HepG2 (cell line): Measurements from ENCODE around the gene CAB39. TPM values are rescaled to one million over a fixed set of nuclear protein-coding genes. Genes with fewer than 3 reads are reported as not detected.

Experiments
- ATAC-seq: fragments of 200-7000 bp; cut with Tn5 transposase; 3 replicates; pipeline ENCODE4 v1.9.1; 2020; ENCODE audit warnings: mild to moderate bottlenecking, moderate library complexity
- BruUV-seq: library from RNA; stranded (reverse); fragments of 400-500 nt; replicated peaks from 2 replicates; lab custom pipeline; 2021; lab: Mats Ljungman, UMichigan
- CTCF ChIA-PET: fragments of 300-600 bp; formaldehyde crosslinking; extraction: SDS; loops from one replicate; lab custom pipeline; 2021; ENCODE audit warnings: low total read pairs, inconsistent platforms, low intra/inter-chr PET ratio; lab: Yijun Ruan, JAX
- POLR2A ChIA-PET: fragments of 350-600 bp; sonication (Branson Sonifier 250); formaldehyde crosslinking; loops from one replicate; lab custom pipeline; 2020; ENCODE audit warnings: antibody characterized with exemption, inconsistent platforms; lab: Yijun Ruan, JAX
- DNase-seq: peaks from one replicate; pipeline ENCODE4 v3.0.0-alpha.2; 2015; ENCODE audit warnings: low spot score
- FAIRE-seq: peaks from 3 replicates; lab custom pipeline; 2011; peaks lifted over from hg19 to GRCh38; lab: Jason Lieb, UNC
- H2AFZ ChIP-seq: one replicate; pipeline ENCODE4 v1.6.1; 2011; ENCODE audit warnings: low read length, inconsistent platforms
- H3K27ac ChIP-seq: fragments of 300-600 bp; 3 replicates; pipeline ENCODE4 v1.8.0; 2011; ENCODE audit warnings: mixed run types, mild to moderate bottlenecking, mixed read lengths, low read length, inconsistent platforms; ENCODE audit not compliant: insufficient read depth; ENCODE audit errors: extremely low read length
- H3K27me3 ChIP-seq, 2 experiments: fragments of 200-600 bp in 1 of 2; 2 replicates in 1 of 2; 3 replicates in 1 of 2; pipeline versions ENCODE4 v1.6.0 to v1.8.0; 2011; ENCODE audit warnings: low read length in 2 of 2, mild to moderate bottlenecking in 2 of 2, moderate library complexity in 2 of 2, inconsistent platforms in 1 of 2; ENCODE audit not compliant: insufficient read depth in 2 of 2, control insufficient read depth in 1 of 2
- H3K36me3 ChIP-seq, 2 experiments: fragments of 200-600 bp in 1 of 2; replicated peaks in 1 of 2; 2 replicates in 1 of 2; 3 replicates in 1 of 2; pipeline versions ENCODE4 v1.5.1 to v1.8.0; 2011; ENCODE audit warnings: low read length in 2 of 2, inconsistent platforms in 1 of 2; ENCODE audit not compliant: insufficient read depth in 2 of 2, control insufficient read depth in 1 of 2
- H3K4me1 ChIP-seq: 2 replicates; pipeline ENCODE4 v1.5.1; 2012; ENCODE audit warnings: low read length, inconsistent platforms; ENCODE audit not compliant: insufficient read depth
- H3K4me2 ChIP-seq: 2 replicates; pipeline ENCODE4 v1.6.0; 2011; ENCODE audit warnings: low read depth, low read length, inconsistent platforms
- H3K4me3 ChIP-seq, 3 experiments: fragments of 200-600 bp in 1 of 3; sonication (generic), shearing (Covaris generic) in 1 of 3; replicated peaks in 1 of 3; 2 replicates each; pipeline ENCODE4 v1.5.1; 2011 to 2016; ENCODE audit warnings: low read length in 3 of 3, inconsistent platforms in 2 of 3, low read depth in 2 of 3, mild to moderate bottlenecking in 2 of 3, control low read depth in 1 of 3, mixed read lengths in 1 of 3; ENCODE audit not compliant: insufficient read depth in 1 of 3
- H3K79me2 ChIP-seq: one replicate; pipeline ENCODE4 v1.6.1; 2011; ENCODE audit warnings: low read length, inconsistent platforms; ENCODE audit not compliant: insufficient read depth
- H3K9ac ChIP-seq: 2 replicates; pipeline ENCODE4 v1.6.0; 2011; ENCODE audit warnings: mild to moderate bottlenecking, low read depth, low read length, inconsistent platforms; ENCODE audit not compliant: insufficient read depth
- H3K9me3 ChIP-seq: 2 replicates; pipeline ENCODE4 v1.5.1; 2012; ENCODE audit warnings: mild to moderate bottlenecking, low read length
- H4K20me1 ChIP-seq: 2 replicates; pipeline ENCODE4 v1.6.0; 2011; ENCODE audit warnings: inconsistent platforms, mild to moderate bottlenecking, low read length, moderate library complexity; ENCODE audit not compliant: insufficient read depth
- DPF2 ChIP-seq: sonication (generic); formaldehyde crosslinking; IDR thresholded peaks from 2 replicates; pipeline ENCODE4 v1.4.0; 2020; ENCODE audit warnings: mild to moderate bottlenecking, low read depth, missing genetic modification reagents, borderline replicate concordance
- PAX8 ChIP-seq: sonication (generic); formaldehyde crosslinking; IDR thresholded peaks from 2 replicates; pipeline ENCODE4 v1.8.0; 2022; ENCODE audit warnings: mild to moderate bottlenecking, missing genetic modification reagents, borderline replicate concordance
- PRPF4 ChIP-seq: fragments of 200-400 bp; formaldehyde crosslinking; IDR thresholded peaks from 2 replicates; pipeline ENCODE4 v1.6.1; 2016; ENCODE audit warnings: low read length, low read depth; ENCODE audit not compliant: poor library complexity, severe bottlenecking
- TAF15 ChIP-seq: fragments of 200-400 bp; formaldehyde crosslinking; IDR thresholded peaks from one replicate; pipeline ENCODE4 v1.6.1; 2018; ENCODE audit warnings: mild to moderate bottlenecking, low read depth, low read length; ENCODE audit not compliant: poor library complexity, severe bottlenecking
- ZBTB7B ChIP-seq: sonication (generic); formaldehyde crosslinking; IDR thresholded peaks from 2 replicates; pipeline ENCODE4 v1.4.0; 2020; ENCODE audit warnings: missing genetic modification reagents
- ZNF629 ChIP-seq: sonication (generic); formaldehyde crosslinking; conservative IDR thresholded peaks from 2 replicates; pipeline ENCODE4 v1.5.0; 2020; ENCODE audit warnings: missing genetic modification reagents
- WGBS: methylation state at CpG from one replicate; pipeline ENCODE4 v1.1.6; 2017; ENCODE audit warnings: low lambda C conversion rate; 5-methylcytosine and 5-hydroxymethylcytosine counted together
- in situ Hi-C: cut with HindIII; loops from 2 replicates; pipeline ENCODE4 v1.10.0; 2017; ENCODE audit warnings: low pct_unique_long_range_greater_than_20kb; ENCODE audit not compliant: extremely low pct_ligation_motif_present
- intact Hi-C: fragments of 100-400 bp; cut with micrococcal nuclease; formaldehyde crosslinking; loops from one replicate; pipeline ENCODE4 v1.10.0; 2022; ENCODE audit not compliant: unreplicated experiment
- polyA plus RNA-seq, 8 experiments: library from polyadenylated mRNA; depleted of rRNA in 3 of 8; stranded (reverse) in 7 of 8; unstranded in 1 of 8; fragments of >200 nt; fragmentation: Illumina TruSeq in 4 of 8; extraction: Trizol in 4 of 8; gene quantifications; 2 replicates each; pipeline versions ENCODE4 v1.2.1 to v1.2.3, GENCODE V29; 2011 to 2016; ENCODE audit warnings: low read depth in 4 of 8, missing spikeins in 1 of 8, mixed read lengths in 1 of 8; ENCODE audit not compliant: insufficient read depth in 1 of 8
- total RNA-seq, 5 experiments: library from RNA; depleted of rRNA; stranded (reverse); fragments of >200 nt; fragmentation: Illumina TruSeq; extraction: Trizol; gene quantifications; 2 replicates each; pipeline ENCODE4 v1.2.3, GENCODE V29; 2016; ENCODE audit warnings: low read depth in 1 of 5
- TF ChIP-seq, protein P1 (sequence below): sonication (generic); formaldehyde crosslinking; IDR thresholded peaks from 2 replicates; pipeline ENCODE4 v1.5.1; 2020; ENCODE audit warnings: missing genetic modification reagents, mild to moderate bottlenecking, borderline replicate concordance
- TF ChIP-seq, protein P2 (sequence below): sonication (generic); formaldehyde crosslinking; IDR thresholded peaks from 2 replicates; pipeline ENCODE4 v1.4.0; 2020; ENCODE audit warnings: mild to moderate bottlenecking, missing genetic modification reagents, borderline replicate concordance
- TF ChIP-seq, protein P3 (sequence below): sonication (generic); formaldehyde crosslinking; IDR thresholded peaks from 2 replicates; pipeline ENCODE4 v1.9.0; 2022; ENCODE audit warnings: missing genetic modification reagents, mild to moderate bottlenecking, borderline replicate concordance

Gene CAB39
- total and polyA plus RNA-seq, 2 of the 13 experiments (the other 11 are each of a cell fraction or from before 2014, with no cell fraction given), result 19.3 to 45.3 TPM

DNA sequence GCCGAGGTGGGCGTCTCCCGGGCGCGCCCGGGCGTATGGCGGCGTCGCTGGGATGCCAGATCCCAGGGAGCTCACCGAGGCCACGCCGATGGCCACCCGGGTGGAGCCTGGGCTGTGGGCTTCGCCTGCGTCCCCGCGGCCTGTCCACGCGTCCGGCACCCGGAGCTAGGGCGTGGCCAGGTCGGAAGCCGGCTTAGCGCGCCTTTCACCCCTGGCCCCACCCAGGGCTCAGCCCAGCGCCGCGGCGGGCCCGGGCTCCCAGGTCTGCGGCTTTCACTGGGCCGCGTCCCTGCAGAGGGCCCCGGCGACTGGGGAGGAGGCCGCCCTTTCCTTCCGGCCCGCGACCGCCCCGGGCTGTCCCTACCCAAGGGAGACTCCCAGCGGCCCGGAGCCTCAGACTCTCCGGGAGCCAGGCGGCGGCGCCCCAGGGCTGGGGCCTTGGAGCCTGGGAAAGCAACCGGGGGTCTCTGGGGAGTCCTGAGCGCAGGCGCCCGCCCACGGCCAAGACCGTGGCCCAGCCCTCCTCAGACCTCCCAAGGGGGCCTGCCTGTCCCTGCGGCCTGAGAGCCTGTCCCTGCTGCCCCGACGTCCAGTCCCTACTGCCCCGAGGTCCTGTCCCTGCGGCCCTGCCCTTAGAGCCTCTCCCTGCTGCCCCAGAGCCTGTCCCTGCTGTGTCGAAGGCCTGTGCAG, 115.8 kb downstream of the CAB39 start (continued):
- TF ChIP-seq, protein P1, sequence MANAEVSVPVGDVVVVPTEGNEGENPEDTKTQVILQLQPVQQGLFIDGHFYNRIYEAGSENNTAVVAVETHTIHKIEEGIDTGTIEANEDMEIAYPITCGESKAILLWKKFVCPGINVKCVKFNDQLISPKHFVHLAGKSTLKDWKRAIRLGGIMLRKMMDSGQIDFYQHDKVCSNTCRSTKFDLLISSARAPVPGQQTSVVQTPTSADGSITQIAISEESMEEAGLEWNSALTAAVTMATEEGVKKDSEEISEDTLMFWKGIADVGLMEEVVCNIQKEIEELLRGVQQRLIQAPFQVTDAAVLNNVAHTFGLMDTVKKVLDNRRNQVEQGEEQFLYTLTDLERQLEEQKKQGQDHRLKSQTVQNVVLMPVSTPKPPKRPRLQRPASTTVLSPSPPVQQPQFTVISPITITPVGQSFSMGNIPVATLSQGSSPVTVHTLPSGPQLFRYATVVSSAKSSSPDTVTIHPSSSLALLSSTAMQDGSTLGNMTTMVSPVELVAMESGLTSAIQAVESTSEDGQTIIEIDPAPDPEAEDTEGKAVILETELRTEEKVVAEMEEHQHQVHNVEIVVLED, result no peak
- no peak for TF ChIP-seq PRPF4
- TF ChIP-seq, protein P2, sequence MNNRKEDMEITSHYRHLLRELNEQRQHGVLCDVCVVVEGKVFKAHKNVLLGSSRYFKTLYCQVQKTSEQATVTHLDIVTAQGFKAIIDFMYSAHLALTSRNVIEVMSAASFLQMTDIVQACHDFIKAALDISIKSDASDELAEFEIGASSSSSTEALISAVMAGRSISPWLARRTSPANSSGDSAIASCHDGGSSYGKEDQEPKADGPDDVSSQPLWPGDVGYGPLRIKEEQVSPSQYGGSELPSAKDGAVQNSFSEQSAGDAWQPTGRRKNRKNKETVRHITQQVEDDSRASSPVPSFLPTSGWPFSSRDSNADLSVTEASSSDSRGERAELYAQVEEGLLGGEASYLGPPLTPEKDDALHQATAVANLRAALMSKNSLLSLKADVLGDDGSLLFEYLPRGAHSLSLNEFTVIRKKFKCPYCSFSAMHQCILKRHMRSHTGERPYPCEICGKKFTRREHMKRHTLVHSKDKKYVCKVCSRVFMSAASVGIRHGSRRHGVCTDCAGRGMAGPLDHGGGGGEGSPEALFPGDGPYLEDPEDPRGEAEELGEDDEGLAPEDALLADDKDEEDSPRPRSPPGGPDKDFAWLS (CRISPR knock-in tag), result no peak
- TF ChIP-seq ZNF629 (CRISPR knock-in tag), result no peak
- TF ChIP-seq PAX8 (CRISPR knock-in tag), result no peak
- no peak for TF ChIP-seq TAF15
- no peak for TF ChIP-seq ZBTB7B

DNA sequence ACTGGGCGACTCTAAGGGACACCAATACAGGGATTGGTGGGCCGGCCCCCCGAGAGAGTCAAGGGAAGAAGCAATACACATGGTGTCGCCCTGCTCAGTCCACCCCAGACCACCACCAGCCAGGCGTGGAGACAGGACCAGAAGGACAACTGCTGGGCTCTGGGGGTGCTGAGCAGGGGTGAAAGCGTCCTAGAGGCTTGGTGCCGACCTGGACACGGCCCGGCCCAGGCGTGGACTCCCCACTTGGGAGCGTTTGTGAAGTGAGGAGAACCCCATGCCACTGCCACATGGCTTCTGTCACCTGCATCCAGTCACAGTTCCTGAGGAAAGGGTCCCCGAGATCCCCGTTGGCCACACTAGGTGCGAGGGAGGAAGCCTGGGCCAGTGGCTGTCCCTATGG, 116.7 kb downstream of the CAB39 start:
- TF ChIP-seq DPF2, result no peak
- TF ChIP-seq, protein P3, sequence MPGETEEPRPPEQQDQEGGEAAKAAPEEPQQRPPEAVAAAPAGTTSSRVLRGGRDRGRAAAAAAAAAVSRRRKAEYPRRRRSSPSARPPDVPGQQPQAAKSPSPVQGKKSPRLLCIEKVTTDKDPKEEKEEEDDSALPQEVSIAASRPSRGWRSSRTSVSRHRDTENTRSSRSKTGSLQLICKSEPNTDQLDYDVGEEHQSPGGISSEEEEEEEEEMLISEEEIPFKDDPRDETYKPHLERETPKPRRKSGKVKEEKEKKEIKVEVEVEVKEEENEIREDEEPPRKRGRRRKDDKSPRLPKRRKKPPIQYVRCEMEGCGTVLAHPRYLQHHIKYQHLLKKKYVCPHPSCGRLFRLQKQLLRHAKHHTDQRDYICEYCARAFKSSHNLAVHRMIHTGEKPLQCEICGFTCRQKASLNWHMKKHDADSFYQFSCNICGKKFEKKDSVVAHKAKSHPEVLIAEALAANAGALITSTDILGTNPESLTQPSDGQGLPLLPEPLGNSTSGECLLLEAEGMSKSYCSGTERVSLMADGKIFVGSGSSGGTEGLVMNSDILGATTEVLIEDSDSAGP (CRISPR knock-in tag), result 0 out of 2 replicates have a peak, but pooled peaks have one; percentile 13
- 59% methylated on average over 7 of the region's 14 CpGs for WGBS
- H3K4me1 ChIP-seq, result no peaks in the 10 kb centered on the region
- no peak for ATAC-seq
- DNase-seq, result no peak
- peaks cover 2 to 48% of the 10 kb centered on the region in 2 experiments; a peak in 4 of 5 replicates for H3K27me3 ChIP-seq
- ChIA-PET POLR2A (no interaction called here), CTCF (no interaction called here)
- no peak overlapping the region for H3K4me3 ChIP-seq
- H3K9me3 ChIP-seq, result peaks cover 7% of the 10 kb centered on the region; the same call in 1 of the 2 replicates
- H4K20me1 ChIP-seq, result no peaks in the 10 kb centered on the region
- H3K27ac ChIP-seq, result no peak overlapping the region
- no TSS peak for BruUV-seq
- H3K4me2 ChIP-seq, result no peak overlapping the region
- no peaks in the 10 kb centered on the region for H3K36me3 ChIP-seq
- FAIRE-seq, result no peak
- H3K79me2 ChIP-seq, result no peaks in the 10 kb centered on the region
- in situ Hi-C loops, result no loop called here
- H2AFZ ChIP-seq, result no peak overlapping the region
- intact Hi-C loops, result no loop called here
- no peak overlapping the region for H3K9ac ChIP-seq
